ENCODE results near the gene SYT17. TPM values are rescaled to one million over a fixed set of nuclear protein-coding genes. Genes with fewer than 3 reads are reported as not detected.

Gene SYT17
- total and polyA plus RNA-seq, 2 experiments from 2014 or later = 0.32 to 1.5 TPM

GRCh38 chr16:19169082-19169639, 1.1 kb downstream of the SYT17 start:
- Histone ChIP-seq H3K36me3 (no peaks in the 10 kb centered on the region), H3K9me3 (ENCODE audit: low read depth) (no peaks in the 10 kb centered on the region), H3K4me3 (peak overlapping the region; percentile 52), H3K4me1 (ENCODE audit: low read depth) (no peaks in the 10 kb centered on the region), H3K27me3 (peaks cover 33% of the 10 kb centered on the region), H3K27ac (no peak overlapping the region)
- TF ChIP-seq, protein P1, sequence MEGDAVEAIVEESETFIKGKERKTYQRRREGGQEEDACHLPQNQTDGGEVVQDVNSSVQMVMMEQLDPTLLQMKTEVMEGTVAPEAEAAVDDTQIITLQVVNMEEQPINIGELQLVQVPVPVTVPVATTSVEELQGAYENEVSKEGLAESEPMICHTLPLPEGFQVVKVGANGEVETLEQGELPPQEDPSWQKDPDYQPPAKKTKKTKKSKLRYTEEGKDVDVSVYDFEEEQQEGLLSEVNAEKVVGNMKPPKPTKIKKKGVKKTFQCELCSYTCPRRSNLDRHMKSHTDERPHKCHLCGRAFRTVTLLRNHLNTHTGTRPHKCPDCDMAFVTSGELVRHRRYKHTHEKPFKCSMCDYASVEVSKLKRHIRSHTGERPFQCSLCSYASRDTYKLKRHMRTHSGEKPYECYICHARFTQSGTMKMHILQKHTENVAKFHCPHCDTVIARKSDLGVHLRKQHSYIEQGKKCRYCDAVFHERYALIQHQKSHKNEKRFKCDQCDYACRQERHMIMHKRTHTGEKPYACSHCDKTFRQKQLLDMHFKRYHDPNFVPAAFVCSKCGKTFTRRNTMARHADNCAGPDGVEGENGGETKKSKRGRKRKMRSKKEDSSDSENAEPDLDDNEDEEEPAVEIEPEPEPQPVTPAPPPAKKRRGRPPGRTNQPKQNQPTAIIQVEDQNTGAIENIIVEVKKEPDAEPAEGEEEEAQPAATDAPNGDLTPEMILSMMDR (IDR thresholded peaks at IDR 0.05; ENCODE audit: low read depth, low read length) = no peak
- DNase-seq (ENCODE audit: low read depth in 1 of 2, low spot score in 1 of 2) = no peak

- TF ChIP-seq, protein P1 (IDR thresholded peaks at IDR 0.05; ENCODE audit: low read depth, low read length) = no peak
- H3K27ac ChIP-seq = no peak overlapping the region
- H3K36me3 ChIP-seq = no peaks in the 10 kb centered on the region
- no peak for DNase-seq (ENCODE audit: low read depth in 1 of 2, low spot score in 1 of 2)
- H3K4me3 ChIP-seq = no peak overlapping the region
- H3K9me3 ChIP-seq (ENCODE audit: low read depth) = no peaks in the 10 kb centered on the region
- peaks cover 33% of the 10 kb centered on the region for H3K27me3 ChIP-seq
- no peaks in the 10 kb centered on the region for H3K4me1 ChIP-seq (ENCODE audit: low read depth)
Observed at GRCh38 chr16:19170043-19170655, 2.1 kb downstream of the SYT17 start.

GRCh38 chr16:19172098-19172780, 4.2 kb downstream of the SYT17 start:
- Histone ChIP-seq H3K36me3 (no peaks in the 10 kb centered on the region), H3K4me3 (no peak overlapping the region), H3K9me3 (ENCODE audit: low read depth) (no peaks in the 10 kb centered on the region), H3K27me3 (peaks cover 33% of the 10 kb centered on the region), H3K4me1 (ENCODE audit: low read depth) (no peaks in the 10 kb centered on the region), H3K27ac (no peak overlapping the region)
- TF ChIP-seq, protein P1 (IDR thresholded peaks at IDR 0.05; ENCODE audit: low read depth, low read length) = no peak
- DNase-seq (ENCODE audit: low read depth in 1 of 2, low spot score in 1 of 2) = no peak

GRCh38 chr16:19173059-19173458, 5.0 kb downstream of the SYT17 start:
- Histone ChIP-seq H3K36me3 (no peaks in the 10 kb centered on the region), H3K4me1 (ENCODE audit: low read depth) (no peaks in the 10 kb centered on the region), H3K4me3 (no peak overlapping the region), H3K27me3 (peaks cover 29% of the 10 kb centered on the region), H3K9me3 (ENCODE audit: low read depth) (no peaks in the 10 kb centered on the region), H3K27ac (no peak overlapping the region)
- TF ChIP-seq, protein P1 (IDR thresholded peaks at IDR 0.05; ENCODE audit: low read depth, low read length) = no peak
- DNase-seq (ENCODE audit: low read depth in 1 of 2, low spot score in 1 of 2) = no peak

- H3K9me3 ChIP-seq (ENCODE audit: low read depth) = no peaks in the 10 kb centered on the region
- H3K27ac ChIP-seq = no peak overlapping the region
- no peak overlapping the region for H3K4me3 ChIP-seq
- no peaks in the 10 kb centered on the region for H3K36me3 ChIP-seq
- DNase-seq (ENCODE audit: low read depth in 1 of 2, low spot score in 1 of 2) = no peak
- TF ChIP-seq, protein P1 (IDR thresholded peaks at IDR 0.05; ENCODE audit: low read depth, low read length) = no peak
- no peaks in the 10 kb centered on the region for H3K4me1 ChIP-seq (ENCODE audit: low read depth)
- peaks cover 22% of the 10 kb centered on the region for H3K27me3 ChIP-seq
Observed at GRCh38 chr16:19173649-19174383, 5.8 kb downstream of the SYT17 start.

Measured in cardiac muscle cell (in vitro differentiated cells and primary cell).